Breast epithelium (tissue), 3 donors: ENCODE results near the gene ARHGEF10L.

Experiments used
- POLR2A ChIP-seq: fragments of 450-650 bp; IDR thresholded peaks from one replicate; pipeline ENCODE4 v1.6.1; 2016; ENCODE audit warnings: antibody characterized with exemption, mild to moderate bottlenecking, moderate library complexity
- POLR2AphosphoS5 ChIP-seq, 3 donors: sonication (generic); formaldehyde crosslinking; IDR thresholded peaks; one replicate each; pipeline ENCODE4 v1.6.1; 2017; ENCODE audit warnings: antibody characterized with exemption in 3 of 3
- TF ChIP-seq, protein P1 (sequence below), 3 donors: fragments of 450-650 bp; IDR thresholded peaks; one replicate each; pipeline ENCODE4 v1.5.1; 2016 to 2017; ENCODE audit warnings: antibody characterized with exemption in 3 of 3, mild to moderate bottlenecking in 3 of 3, moderate library complexity in 3 of 3

DNA sequence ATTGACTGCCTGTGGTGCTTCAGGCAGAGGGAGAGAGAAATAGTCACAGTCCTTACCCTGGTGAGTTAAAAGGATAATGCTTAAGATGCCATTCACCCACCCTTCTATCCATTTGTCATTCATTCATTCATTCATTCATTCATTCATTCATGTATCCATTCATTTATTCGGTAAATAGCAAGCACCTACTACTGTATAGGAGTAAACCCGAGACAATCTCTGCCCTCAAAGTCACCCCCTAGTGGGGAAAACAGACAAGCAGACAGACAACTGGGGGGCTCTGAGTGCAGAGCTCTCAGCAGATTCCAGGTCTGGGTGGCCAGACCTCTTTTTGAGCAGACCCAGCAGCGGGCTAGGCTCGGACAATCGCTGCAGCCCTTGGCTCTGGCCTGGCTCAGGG, 201.6 kb downstream of the ARHGEF10L start:
- TF ChIP-seq, protein P1, sequence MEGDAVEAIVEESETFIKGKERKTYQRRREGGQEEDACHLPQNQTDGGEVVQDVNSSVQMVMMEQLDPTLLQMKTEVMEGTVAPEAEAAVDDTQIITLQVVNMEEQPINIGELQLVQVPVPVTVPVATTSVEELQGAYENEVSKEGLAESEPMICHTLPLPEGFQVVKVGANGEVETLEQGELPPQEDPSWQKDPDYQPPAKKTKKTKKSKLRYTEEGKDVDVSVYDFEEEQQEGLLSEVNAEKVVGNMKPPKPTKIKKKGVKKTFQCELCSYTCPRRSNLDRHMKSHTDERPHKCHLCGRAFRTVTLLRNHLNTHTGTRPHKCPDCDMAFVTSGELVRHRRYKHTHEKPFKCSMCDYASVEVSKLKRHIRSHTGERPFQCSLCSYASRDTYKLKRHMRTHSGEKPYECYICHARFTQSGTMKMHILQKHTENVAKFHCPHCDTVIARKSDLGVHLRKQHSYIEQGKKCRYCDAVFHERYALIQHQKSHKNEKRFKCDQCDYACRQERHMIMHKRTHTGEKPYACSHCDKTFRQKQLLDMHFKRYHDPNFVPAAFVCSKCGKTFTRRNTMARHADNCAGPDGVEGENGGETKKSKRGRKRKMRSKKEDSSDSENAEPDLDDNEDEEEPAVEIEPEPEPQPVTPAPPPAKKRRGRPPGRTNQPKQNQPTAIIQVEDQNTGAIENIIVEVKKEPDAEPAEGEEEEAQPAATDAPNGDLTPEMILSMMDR (IDR thresholded peaks at IDR 0.05): no peak
- TF ChIP-seq POLR2AphosphoS5 (IDR thresholded peaks at IDR 0.05): no peak
- TF ChIP-seq POLR2A: no peak
